GM19328 (cell line): ENCODE results near the gene RPLP2.

Source experiments
- ATAC-seq: cut with Tn5 transposase; IDR thresholded peaks from one replicate; pipeline ENCODE4 v1.9.1; 2021; ENCODE audit warnings: mild to moderate bottlenecking, moderate library complexity; ENCODE audit not compliant: unreplicated experiment

Gene RPLP2

DNA sequence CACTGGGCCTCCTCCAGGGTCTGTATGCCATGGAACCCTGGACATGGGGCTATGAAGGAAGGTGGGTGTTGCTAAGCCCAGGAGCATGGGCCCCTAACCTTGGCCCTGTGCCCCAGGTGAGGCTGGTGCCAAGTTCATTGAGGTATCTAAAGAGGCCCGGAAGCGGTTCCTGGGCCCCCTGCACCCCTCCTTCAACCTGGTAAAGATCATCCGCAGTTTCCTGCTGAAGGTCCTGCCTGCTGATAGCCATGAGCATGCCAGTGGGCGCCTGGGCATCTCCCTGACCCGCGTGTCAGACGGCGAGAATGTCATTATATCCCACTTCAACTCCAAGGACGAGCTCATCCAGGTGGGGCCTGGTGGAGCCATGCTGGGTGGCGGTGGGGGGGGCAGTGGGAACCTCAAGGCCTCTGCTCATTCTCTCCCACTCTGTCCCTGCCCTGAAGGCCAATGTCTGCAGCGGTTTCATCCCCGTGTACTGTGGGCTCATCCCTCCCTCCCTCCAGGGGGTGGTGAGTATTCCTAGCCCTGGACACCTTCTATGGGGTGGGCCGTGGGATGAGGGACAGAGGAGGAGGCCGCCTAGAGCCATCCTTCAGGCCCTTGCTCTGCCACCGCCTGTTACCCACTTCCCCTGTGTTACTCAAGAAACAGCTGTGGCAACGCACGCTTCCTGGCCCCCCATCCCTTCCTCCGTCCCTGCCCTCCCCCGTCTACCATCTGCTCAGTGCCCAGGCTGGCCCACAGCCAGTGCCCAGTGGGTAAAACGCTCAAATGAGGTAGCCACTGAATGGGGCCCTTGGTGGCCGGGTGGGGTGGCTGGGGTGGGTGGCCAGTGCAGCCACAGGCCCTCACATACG, 12.0 kb downstream of the RPLP2 start:
- no peak for ATAC-seq

DNA sequence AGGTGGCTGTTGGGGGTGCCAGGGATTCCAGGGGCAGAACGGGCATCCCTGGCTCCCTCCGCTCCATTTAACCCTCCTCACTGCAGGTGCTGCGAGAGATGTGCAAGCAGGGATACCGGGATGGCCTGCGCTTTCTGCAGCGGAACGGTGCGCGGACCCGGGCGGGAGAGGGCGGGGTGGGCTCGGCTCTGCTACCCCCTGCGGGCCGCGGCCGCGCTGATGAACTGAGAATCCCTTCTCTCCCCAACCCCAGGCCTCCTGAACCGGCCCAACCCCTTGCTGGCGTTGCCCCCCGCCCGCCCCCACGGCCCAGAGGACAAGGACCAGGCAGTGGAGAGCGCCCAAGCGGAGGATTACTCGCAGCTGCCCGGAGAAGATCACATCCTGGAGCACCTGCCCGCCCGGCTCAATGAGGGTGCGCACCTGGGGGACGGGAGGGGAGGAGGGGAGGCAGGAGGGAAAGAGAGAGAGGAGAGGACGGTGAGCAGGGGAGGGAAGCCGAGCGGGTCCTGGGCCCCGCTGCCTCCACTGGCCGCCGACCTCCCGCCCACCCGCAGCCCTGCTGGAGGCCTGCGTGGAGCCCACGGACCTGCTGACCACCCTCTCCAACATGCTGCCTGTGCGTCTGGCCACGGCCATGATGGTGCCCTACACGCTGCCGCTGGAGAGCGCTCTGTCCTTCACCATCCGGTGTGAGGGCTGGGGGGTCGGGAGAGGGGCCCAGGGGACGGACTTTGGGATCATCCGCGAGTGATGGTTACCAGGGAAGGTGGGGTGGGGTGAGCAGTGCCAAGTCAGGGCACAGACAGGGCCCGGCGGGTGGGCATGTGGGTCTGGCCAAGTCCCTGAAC, 13.9 kb downstream of the RPLP2 start:
- ATAC-seq, result no peak

DNA sequence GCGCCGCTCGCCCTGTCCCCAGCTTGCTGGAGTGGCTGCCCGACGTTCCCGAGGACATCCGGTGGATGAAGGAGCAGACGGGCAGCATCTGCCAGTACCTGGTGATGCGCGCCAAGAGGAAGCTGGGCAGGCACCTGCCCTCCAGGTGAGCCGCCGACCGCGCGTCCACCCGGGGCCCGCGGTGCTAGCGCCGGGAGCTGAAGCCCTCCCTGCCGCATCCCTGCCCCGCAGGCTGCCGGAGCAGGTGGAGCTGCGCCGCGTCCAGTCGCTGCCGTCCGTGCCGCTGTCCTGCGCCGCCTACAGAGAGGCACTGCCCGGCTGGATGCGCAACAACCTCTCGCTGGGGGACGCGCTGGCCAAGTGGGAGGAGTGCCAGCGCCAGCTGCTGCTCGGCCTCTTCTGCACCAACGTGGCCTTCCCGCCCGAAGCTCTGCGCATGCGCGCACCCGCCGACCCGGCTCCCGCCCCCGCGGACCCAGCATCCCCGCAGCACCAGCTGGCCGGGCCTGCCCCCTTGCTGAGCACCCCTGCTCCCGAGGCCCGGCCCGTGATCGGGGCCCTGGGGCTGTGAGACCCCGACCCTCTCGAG, 14.6 kb downstream of the RPLP2 start:
- ATAC-seq, result no peak

DNA sequence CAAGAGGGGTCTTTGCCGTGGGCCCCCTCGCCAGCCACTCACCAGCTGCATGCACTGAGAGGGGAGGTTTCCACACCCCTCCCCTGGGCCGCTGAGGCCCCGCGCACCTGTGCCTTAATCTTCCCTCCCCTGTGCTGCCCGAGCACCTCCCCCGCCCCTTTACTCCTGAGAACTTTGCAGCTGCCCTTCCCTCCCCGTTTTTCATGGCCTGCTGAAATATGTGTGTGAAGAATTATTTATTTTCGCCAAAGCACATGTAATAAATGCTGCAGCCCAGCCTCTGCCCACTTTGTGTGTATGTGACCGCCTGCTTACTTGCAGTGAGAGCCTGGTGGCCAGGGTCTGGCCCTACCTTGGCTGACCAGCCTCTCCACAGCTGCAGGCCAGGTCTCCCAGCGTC, 15.2 kb downstream of the RPLP2 start:
- no peak for ATAC-seq

DNA sequence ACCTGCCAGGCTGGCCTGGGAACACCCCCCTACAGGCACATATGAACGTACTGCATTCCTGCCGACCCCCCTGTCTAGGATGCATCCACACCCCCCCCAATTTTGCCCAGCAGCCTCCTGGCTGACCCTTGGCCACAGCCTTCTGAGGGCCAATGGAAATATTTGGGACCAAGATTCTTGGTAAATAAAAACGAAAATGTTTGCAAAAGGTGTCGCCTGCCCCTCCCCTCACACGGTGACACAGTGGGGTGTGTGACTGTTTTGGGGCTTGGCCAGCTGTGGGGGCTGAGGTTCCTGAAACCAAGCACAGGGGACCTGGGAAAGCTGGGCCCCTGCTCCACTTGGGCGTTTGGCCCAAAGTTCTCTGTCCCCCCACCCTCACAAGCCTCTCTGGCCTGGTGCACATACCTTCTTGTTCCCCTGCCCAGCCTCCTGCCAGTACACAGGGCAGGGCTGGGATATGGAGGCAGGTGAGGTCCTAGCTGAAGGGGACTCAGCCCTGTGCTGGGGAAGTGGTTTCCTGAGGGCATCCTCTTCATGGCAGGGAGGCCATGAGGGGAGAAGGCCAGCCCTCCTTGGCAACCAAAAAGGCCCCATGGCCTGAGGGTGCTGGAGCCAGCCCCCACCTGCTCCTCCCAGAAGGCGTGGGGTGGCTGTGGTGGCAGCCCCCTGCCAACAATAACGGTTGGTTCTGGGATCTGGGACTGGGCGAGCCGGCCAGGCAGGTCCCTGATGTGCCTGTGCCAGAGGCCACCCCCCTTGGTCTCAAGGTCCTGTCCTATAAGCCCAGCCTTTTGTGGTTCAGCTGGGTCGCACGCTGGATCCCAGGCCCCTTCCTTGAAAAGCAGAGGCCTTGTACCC, 15.8 kb downstream of the RPLP2 start:
- ATAC-seq, result no peak

DNA sequence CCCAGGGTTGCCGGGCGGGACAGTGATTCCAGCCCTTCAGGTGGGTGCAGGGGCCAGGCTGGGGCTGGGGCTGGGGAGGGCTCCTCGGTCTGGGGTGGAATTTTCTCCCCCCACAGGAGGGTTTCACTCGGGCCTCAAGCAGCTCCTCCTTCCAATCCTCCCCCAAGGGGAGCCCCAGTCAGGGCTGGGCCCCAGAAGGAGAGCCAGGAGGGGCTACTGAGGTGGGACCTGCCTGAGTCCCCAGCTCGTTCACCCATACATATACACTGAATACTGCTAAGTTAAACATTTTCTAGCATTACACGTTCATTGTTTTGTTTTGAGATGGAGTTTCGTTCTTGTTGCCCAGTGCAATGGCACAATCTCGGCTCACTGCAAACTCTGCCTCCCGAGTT, 16.5 kb downstream of the RPLP2 start:
- ATAC-seq, result no peak

DNA sequence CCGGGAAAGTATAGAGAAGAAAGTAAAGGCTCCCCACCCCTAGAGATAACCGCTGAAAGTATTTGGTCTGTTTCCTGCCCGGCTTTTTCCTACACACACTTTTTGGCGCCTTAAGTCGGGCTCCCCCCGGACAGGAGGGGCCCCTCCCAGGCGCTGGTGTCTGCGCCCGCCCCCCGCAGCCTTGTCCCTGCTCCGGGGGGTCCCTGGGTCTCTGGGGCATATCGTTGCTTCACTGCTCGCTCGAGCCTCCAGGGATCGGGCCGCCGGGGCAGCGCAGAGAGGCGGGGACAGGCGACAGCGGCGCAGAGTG, 17.0 kb downstream of the RPLP2 start:
- no peak for ATAC-seq

DNA sequence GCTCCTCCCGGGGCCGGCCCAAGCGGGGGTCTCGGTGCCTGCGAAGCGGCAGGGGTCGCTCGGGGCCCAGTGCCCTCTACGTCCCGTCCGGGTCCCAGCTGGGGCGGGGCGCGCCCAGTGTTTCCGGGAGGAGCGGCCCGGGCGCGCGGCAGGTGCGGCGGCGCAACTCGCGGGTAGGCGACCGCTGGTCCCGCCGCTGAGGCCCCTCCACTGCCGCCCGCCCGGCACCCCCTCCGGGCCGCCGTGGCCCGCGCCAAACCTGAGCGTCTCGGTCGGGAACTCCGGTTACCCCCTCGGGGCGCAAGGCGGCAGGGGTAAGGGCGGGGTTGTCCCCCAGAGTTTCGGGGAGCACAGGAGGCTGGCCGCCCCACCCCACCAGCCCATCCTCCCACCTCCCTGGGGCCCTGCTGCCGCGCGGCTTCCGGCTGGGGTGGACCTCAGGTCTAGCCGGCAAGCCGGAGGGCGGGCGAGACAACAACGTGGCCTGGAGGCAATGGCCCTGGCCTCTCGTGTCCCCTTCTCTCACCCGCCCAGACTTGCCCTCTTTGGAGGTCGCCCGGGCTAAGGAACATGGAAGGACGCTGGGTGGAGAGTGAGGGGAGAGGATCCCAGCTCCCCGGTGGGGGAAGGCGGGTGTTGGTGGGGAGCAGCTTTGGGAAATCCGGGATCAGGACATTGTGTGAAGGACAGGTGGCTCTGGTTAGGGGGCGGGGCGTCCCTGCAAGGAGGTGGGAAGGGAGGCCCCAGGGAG, 17.6 kb downstream of the RPLP2 start:
- ATAC-seq, result no peak

DNA sequence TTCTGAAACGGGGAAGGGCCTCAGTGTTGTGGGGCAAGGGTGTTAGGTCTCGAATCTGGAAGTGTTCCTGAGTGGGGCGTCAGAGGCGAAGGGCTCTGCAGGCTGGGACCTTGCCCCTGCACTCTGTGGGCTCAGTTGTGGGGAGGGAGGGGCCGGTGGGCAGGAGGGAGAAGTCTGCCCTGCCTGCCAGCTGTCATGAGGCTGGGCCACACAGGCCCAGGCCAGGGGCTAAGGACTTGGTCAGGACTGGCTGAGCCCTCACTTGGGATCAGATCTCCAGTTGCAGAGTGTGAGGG, 18.1 kb downstream of the RPLP2 start, which contains the start of gene CRACR2B:
CRACR2B (plus strand) TSS at position 23 of the 296 bp plus-strand sequence. CDS start 689 bp downstream, outside the sequence.
- no peak for ATAC-seq

DNA sequence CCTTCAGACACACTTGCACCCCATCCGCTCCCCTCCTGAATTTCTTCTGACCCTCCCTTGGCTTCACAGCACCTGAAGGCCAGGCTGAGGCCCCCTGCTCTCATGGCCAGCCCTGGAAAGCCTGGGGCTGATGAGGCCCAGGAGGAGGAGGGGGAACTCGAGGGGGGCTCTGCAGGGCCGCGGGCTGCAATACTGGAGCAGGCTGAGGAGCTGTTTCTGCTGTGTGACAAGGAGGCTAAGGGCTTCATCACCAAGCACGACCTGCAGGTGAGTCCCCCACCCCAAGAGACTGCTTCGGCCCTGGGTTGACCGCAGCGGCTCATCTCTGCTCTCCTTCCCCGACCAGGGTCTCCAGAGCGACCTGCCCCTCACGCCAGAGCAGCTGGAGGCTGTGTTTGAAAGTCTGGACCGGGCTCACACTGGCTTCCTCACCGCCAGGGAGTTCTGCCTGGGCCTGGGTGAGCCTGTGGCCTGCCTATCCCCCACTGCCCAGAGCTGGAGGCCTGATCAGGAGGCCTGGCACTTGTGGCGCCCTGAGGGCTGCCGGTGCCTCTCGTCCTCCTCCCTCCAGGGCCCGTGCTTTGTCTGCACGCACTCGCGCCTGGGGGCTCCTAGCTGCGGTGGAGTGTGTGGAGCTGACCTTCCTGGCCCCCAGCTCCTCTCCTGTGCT, 18.9 kb downstream of the RPLP2 start:
- no peak for ATAC-seq

DNA sequence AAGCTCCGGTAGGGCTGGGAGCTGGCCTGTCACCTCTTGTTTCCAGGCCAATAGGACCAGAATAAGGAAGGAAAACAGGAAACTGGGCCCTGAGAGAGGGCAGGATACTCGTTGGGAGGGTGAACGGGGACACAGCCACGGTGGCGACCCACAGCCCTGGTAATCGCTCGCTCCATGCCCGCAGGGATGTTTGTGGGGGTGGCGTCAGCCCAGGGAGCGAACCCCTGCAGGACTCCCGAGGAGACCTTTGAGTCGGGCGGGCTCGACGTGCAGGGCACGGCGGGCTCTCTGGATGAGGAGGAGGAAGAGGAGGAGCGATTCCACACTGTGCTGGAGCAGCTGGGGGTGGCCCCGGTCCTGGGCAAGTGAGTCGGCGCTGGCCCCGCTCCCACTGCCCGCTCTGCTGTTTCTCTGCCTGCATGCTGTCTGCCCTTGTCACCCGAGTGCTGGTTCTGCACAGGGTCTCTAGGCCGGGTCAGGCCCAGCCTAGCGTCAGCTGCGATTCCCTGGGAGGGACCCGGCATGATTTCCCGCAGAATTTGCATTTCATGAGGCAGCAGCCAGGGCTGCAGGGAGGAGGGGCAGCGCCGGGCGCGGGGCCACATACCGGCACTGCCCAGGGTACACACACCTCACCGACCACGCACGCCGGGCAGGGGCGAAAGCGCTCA, 19.5 kb downstream of the RPLP2 start:
- no peak for ATAC-seq

DNA sequence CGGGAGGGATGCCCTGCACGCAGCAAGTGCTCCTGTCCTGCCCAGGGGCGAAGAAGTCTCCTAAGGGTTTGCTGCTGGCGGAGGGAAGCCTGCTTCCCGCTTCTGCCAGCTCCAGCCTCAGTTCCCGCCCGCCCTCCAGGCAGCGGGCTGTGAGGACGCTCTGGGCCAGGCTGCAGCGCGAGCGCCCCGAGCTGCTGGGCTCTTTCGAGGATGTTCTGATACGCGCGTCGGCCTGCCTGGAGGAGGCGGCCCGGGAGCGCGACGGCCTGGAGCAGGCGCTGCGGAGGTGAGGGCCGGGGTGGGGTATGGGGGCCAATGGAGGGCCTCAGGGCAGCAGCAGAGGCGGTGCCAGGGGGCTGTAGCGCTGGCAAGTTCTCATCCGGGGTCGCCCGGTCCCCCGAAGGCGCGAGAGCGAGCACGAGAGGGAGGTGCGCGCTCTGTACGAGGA, 20.1 kb downstream of the RPLP2 start:
- no peak for ATAC-seq

DNA sequence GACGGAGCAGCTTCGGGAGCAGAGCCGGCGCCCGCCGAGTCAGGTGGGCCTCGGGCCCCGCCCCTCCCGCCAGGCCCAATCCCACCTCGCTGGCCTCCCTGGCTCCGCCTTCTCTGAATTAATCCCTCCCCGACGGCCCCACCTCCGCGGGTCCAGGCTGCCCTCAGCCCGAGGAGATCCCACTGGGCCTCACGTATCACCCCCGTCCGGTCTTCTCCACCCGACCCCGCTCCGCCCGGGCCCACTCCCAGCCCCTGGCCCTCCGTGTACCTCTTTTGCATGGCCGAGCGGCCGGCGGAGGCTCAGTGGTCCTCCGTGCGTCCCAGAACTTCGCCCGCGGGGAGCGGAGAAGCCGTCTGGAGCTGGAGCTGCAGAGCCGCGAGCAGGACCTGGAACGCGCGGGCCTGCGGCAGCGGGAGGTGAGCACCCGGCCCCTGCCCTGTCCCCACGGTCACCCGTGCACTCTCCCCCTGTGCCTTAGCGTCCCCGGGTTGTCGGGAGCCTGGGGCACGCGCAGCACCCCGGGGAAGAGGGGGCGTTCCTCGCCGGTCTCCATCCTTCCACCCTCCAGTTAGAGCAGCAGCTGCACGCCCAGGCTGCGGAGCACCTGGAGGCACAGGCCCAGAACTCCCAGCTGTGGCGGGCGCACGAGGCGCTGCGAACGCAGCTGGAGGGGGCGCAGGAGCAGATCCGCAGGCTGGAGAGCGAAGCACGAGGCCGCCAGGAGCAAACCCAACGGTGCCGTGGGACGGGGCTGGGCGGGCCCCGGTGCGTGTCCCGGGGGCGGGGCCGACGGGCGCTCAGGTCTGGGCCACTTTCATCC, 20.7 kb downstream of the RPLP2 start:
- ATAC-seq, result no peak

DNA sequence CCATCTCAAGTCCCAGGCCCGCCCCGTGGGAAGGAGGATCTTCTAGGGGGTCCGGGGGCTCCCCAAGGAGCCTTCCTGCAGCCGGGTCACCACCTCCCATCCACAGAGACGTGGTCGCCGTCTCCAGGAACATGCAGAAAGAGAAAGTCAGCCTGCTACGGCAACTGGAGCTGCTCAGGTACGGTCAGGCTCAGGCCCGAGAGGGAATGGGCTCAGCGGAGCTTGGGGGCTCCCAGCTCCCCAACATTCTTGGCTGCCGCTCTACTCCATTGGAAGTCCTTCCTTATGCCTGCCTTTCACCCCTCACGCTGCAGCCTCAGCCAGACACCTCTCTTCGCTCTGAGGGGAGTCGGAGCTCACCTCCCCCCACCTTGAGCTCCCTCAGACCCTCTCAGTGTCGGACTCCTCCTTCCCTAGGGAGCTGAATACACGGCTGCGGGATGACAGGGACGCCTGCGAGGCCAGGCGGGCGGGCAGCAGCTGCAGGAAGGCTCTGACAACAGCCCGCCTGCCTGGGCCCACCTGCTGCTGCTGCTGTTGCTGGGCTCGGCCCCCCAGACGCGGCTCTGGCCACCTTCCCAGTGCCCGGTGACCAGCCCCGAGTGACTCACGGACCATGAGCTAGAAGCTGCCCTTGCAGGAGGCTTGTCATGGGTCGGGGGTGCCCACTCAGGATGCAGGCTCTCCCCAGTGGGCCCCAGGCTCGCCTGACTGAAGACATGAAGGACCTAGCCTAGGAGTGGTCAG, 21.5 kb downstream of the RPLP2 start:
- ATAC-seq, result no peak

DNA sequence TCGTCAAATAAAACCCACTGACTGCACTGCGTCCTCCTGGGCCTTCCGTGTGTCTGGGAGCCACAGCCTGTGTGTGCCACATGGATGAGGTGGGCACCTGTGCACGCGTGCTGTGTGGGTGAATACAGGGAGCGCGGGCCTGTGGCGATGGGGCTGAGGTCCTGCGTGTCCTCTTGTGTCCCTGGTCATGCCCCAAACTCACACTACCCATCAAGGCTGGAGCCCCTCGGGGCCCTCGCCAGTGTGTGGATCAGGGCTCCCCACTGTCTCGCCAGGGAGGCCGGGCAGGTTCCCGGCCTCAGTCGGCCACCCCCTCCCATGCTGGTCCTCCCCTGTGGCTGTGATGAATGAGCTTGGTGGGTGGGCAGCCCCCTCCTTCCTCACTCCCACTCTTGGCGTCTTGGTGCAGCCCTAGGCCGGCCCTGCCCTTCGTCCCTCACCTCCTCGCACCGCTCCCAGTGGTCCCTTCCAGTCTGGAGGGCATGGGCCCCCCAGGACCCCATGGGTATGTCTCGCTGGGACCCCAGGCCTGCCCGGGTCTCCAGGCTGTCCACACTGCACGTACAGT, 22.3 kb downstream of the RPLP2 start:
- no peak for ATAC-seq

DNA sequence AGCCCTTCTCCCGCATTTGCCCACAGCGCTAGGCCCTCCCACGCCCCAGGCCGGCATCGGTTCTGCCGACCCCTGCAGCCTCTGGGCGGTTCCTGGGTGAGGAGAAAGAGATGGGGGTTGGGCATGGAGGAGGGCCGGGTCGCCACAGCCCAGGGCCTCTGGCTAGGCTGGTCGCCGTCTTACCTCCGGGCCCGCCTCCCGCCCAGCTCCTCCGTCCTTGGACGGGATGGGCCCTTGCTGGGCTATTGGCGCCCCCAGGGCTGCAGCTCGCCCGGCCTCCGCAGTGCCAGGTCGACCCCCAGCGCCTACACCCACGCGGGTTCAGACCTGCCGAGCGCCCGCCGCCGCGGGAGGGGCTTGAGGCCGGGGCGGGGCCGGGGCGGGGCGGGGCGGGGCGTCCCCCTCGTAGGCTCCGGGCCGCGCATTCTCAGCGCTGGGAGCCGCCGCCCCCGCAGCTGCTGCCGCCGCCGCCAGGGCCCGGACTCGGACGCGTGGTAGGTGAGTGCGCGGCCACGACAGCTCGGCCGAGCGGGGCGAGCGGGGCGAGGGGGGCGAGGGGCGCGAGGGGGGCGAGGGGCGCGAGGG, 22.9 kb downstream of the RPLP2 start, which contains the start of gene CD151:
CD151 (plus strand) TSS at position 424 of the 585 bp plus-strand sequence. CDS start 3,118 bp downstream, outside the sequence.
- ATAC-seq, result no peak
